Measurements from ENCODE around the gene MAP2K2. TPM values are rescaled to one million over a fixed set of nuclear protein-coding genes. Genes with fewer than 3 reads are reported as not detected.
A peak's percentile ranks its signal among the peaks of the same experiment; 100 is the strongest.

Gene MAP2K2
- total and polyA plus RNA-seq, 2 donors (not counting 1 experiment from before 2014, with no cell fraction given), result 138 to 181 TPM

- ChIA-PET POLR2A (interaction anchor here (0.6 kb wide), 1 partner anchor 1075 kb away, joined by 4 read pairs; no protein-coding TSS in a partner anchor), CTCF (no interaction called here)
- Mint-ChIP-seq H3K9me3 (ENCODE audit: insufficient read depth) (no peaks in the 10 kb centered on the region), H3K4me1 (peaks cover 29% of the 10 kb centered on the region), H3K27ac (no peak overlapping the region), H3K4me3 (no peak overlapping the region), H3K27me3 (no peaks in the 10 kb centered on the region)
- Histone ChIP-seq H4K20me1 (ENCODE audit: control insufficient read depth, insufficient read depth, low read length, poor library complexity, severe bottlenecking) (peaks cover 94% of the 10 kb centered on the region), H3K27me3 (replicated peaks in 1 of 4; ENCODE audit: control extremely low read depth in 1 of 4, control insufficient read depth in 3 of 4, insufficient read depth in 4 of 4, low read length in 3 of 4) (no peaks in the 10 kb centered on the region), H3K9me3 (ENCODE audit: control extremely low read depth in 1 of 3, control insufficient read depth in 2 of 3, insufficient read depth in 1 of 3, low read length in 2 of 3) (peaks cover 0 to 8% (median 0%) of the 10 kb centered on the region in 3 donors), H3K9ac (ENCODE audit: low read length) (no peak overlapping the region), H3K4me3 (ENCODE audit: control extremely low read depth in 1 of 5, extremely low read depth in 1 of 5, insufficient read depth in 1 of 5, low read depth in 2 of 5, low read length in 4 of 5) (no peak overlapping the region), H3K27ac (ENCODE audit: low read length in 2 of 2) (peak overlapping the region in 1 of 2 donors; percentile 13), H3K79me2 (ENCODE audit: control insufficient read depth, insufficient read depth, low read length) (peaks cover 96% of the 10 kb centered on the region), H2AFZ (ENCODE audit: insufficient read depth, low read depth, low read length, poor library complexity, severe bottlenecking) (no peak overlapping the region), H3K4me1 (ENCODE audit: control insufficient read depth in 2 of 2, insufficient read depth in 2 of 2, low read length in 2 of 2) (peaks cover 0 to 10% of the 10 kb centered on the region in 2 donors), H3K36me3 (replicated peaks in 1 of 2; ENCODE audit: control extremely low read depth in 1 of 2, control insufficient read depth in 1 of 2, extremely low read depth in 1 of 2, insufficient read depth in 2 of 2, low read length in 1 of 2) (peaks cover 0 to 53% of the 10 kb centered on the region in 2 experiments), H3K4me2 (replicated peaks; ENCODE audit: low read depth, low read length, poor library complexity, severe bottlenecking) (peak overlapping the region; percentile 25)
- DNase-seq (no peak), ATAC-seq (ENCODE audit: low read depth) (no peak)
- WGBS (ENCODE audit: insufficient coverage), result 72% methylated on average over 25 of the region's 27 CpGs
- TF ChIP-seq CTCF (IDR thresholded peaks at IDR 0.05) (no peak), EZH2 (IDR thresholded peaks at IDR 0.05; ENCODE audit: borderline replicate concordance, insufficient read depth, low read depth, low read length, poor library complexity, severe bottlenecking) (no peak)
- intact Hi-C loops (cut with micrococcal nuclease), result no loop called here
Observed at GRCh38 chr19:4052114-4052992, 71.6 kb downstream of the MAP2K2 start.

Measured in B cell (primary cell).